Muscle layer of duodenum (tissue), 2 donors: ENCODE results near the gene MLF1.
"Not testable (repeated sequence)": the region's sequence is repeated elsewhere in the genome, so short reads cannot be mapped to it uniquely, and the experiment has no call there.

Source experiments
- H3K27ac ChIP-seq: one replicate; pipeline ENCODE4 v1.7.0; 2013; ENCODE audit warnings: mild to moderate bottlenecking, low read length
- H3K27me3 ChIP-seq: one replicate; pipeline ENCODE4 v1.7.0; 2013; ENCODE audit warnings: low read depth, mild to moderate bottlenecking, control low read depth, low read length
- H3K36me3 ChIP-seq, 2 donors: one replicate each; pipeline ENCODE4 v1.7.0; 2013; ENCODE audit warnings: low read length in 2 of 2, control low read depth in 1 of 2, mild to moderate bottlenecking in 1 of 2; ENCODE audit not compliant: insufficient read depth in 2 of 2, control insufficient read depth in 1 of 2
- H3K4me1 ChIP-seq, 2 donors: one replicate each; pipeline ENCODE4 v1.7.0; 2013; ENCODE audit warnings: low read length in 2 of 2, mild to moderate bottlenecking in 2 of 2, control low read depth in 1 of 2, moderate library complexity in 1 of 2; ENCODE audit not compliant: insufficient read depth in 2 of 2, control insufficient read depth in 1 of 2
- H3K4me3 ChIP-seq, 2 donors: one replicate each; pipeline ENCODE4 v1.7.0; 2013; ENCODE audit warnings: low read length in 2 of 2, low read depth in 1 of 2, mild to moderate bottlenecking in 1 of 2
- H3K9me3 ChIP-seq, 2 donors: one replicate each; pipeline ENCODE4 v1.7.0; 2013; ENCODE audit warnings: low read length in 2 of 2, control low read depth in 1 of 2, mild to moderate bottlenecking in 1 of 2; ENCODE audit not compliant: control insufficient read depth in 1 of 2
- donor health status: healthy.

Gene MLF1, protein sequence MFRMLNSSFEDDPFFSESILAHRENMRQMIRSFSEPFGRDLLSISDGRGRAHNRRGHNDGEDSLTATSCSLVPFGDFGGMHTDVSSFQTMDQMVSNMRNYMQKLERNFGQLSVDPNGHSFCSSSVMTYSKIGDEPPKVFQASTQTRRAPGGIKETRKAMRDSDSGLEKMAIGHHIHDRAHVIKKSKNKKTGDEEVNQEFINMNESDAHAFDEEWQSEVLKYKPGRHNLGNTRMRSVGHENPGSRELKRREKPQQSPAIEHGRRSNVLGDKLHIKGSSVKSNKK

GRCh38 chr3:158570999-158571702 is at the start of gene MLF1:
Gene MLF1 (plus strand): TSS chr3:158571194. CDS start chr3:158571301, 107 bp downstream.
- Histone ChIP-seq H3K4me1 (peaks cover 0 to 7% of the 10 kb centered on the region in 2 donors), H3K36me3 (no peaks in the 10 kb centered on the region), H3K27me3 (no peaks in the 10 kb centered on the region), H3K27ac (peak within 1 kb of the TSS; percentile 70), H3K9me3 (no peaks in the 10 kb centered on the region), H3K4me3 (peak within 1 kb of the TSS; percentile 78 to 89)

GRCh38 chr3:158522221-158523136 is 48.5 kb upstream of the MLF1 start:
- no peaks in the 10 kb centered on the region for H3K9me3 ChIP-seq
- H3K4me1 ChIP-seq = no peaks in the 10 kb centered on the region
- H3K36me3 ChIP-seq = no peaks in the 10 kb centered on the region
- H3K27me3 ChIP-seq = no peaks in the 10 kb centered on the region
- H3K27ac ChIP-seq = no peak overlapping the region
- no peak overlapping the region for H3K4me3 ChIP-seq

DNA sequence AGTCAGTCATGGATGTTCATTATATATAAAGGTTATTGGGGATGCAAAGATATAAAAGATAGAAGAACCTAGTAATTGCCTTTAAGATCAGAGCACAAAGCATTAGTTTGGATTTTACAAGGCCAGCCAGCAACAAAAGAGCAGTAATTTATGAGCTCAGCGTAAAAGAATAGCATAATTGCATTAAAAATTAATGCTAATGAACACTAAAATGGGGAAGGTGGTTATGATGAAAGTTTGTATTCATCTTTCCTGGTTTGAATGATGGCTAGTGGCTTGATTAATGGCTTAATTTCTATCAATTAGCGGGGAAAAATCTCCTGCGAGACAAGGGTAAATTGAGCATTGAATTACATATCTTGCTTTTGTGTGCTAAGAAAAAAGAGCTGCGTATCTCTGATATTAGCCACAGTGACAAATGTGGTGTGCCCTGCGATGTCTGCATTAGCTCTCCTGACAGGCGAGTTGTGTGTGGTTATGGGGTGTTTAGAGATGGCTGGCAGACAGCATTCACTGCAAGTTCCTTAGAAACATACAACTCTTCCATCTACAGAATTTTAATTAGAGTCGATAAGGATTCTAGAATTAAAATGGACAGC is 42.8 kb upstream of the MLF1 start:
- no peak overlapping the region for H3K4me3 ChIP-seq
- no peak overlapping the region for H3K27ac ChIP-seq
- H3K36me3 ChIP-seq = no peaks in the 10 kb centered on the region
- no peaks in the 10 kb centered on the region for H3K27me3 ChIP-seq
- H3K9me3 ChIP-seq = no peaks in the 10 kb centered on the region
- H3K4me1 ChIP-seq = no peaks in the 10 kb centered on the region

- no peak overlapping the region for H3K27ac ChIP-seq
- no peaks in the 10 kb centered on the region for H3K36me3 ChIP-seq
- H3K4me1 ChIP-seq = no peaks in the 10 kb centered on the region
- H3K4me3 ChIP-seq = no peak overlapping the region
- no peaks in the 10 kb centered on the region for H3K27me3 ChIP-seq
- H3K9me3 ChIP-seq = no peaks in the 10 kb centered on the region
Measured at GRCh38 chr3:158531334-158531733, 39.7 kb upstream of the MLF1 start.

DNA sequence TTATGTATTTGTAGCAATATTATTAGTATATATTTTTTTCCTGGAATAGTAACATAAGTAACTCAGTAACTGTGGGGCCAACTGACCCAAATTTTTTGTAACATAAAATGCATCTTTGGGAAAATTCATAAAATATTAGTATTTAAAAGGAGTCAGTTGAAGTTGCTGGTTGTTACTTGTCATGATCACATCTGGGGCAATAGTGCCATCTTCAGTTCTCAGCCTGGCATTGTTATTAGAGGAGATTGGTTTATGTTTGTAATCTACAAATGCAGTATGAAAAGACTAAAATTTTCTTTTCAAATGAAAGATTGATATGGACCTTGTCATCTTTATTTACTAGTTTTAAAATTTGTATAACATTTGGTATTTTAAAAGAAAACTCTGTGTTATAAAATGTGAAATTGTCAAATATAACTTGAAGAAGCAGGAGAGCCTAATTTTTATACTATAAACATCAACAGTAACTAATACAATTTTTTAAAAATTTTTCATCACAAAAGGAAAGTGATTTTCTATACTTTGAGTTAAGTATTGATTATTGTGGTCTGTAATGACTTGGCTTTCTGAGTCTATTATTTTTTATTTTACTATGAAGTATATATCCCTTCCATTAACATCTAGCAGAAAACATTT is 38.8 kb upstream of the MLF1 start:
- Histone ChIP-seq H3K27ac (no peak overlapping the region), H3K27me3 (no peaks in the 10 kb centered on the region), H3K4me3 (no peak overlapping the region), H3K36me3 (no peaks in the 10 kb centered on the region), H3K9me3 (no peaks in the 10 kb centered on the region), H3K4me1 (no peaks in the 10 kb centered on the region)

- Histone ChIP-seq H3K9me3 (no peaks in the 10 kb centered on the region), H3K36me3 (no peaks in the 10 kb centered on the region), H3K27me3 (no peaks in the 10 kb centered on the region), H3K4me1 (no peaks in the 10 kb centered on the region), H3K27ac (no peak overlapping the region), H3K4me3 (no peak overlapping the region)
Measured at GRCh38 chr3:158535918-158536317, 35.1 kb upstream of the MLF1 start.

DNA sequence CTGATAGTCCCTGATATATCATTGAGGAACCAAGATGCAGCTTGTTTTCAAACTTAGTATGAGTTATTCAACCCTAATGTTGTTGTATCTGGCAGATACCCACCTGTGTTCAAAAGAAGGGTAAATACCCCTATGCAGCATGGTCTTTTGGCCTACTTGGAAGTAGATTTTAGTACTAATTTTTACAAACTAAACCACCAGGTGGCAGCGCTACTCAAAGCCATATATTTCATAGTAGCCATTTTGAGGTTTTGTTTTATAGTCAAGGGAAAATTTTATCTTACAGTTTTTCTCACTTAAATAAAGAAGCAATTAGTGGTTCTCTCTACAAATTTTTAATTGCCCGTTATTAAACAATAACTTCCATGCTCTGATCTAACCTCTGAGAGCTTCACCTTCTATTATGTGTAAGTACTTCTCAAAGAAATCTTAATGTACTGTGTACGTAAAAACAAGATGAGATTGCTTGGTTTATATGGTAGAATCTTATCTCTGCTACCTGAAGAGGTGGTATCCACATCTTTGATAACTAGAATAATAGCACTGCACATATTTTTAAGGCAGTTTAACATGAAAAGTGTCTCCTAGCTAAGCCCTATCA is 31.5 kb upstream of the MLF1 start:
- no peak overlapping the region for H3K27ac ChIP-seq
- H3K4me1 ChIP-seq = no peaks in the 10 kb centered on the region
- H3K9me3 ChIP-seq = no peaks in the 10 kb centered on the region
- no peaks in the 10 kb centered on the region for H3K36me3 ChIP-seq
- no peaks in the 10 kb centered on the region for H3K27me3 ChIP-seq
- H3K4me3 ChIP-seq = no peak overlapping the region

- no peaks in the 10 kb centered on the region for H3K27me3 ChIP-seq
- no peaks in the 10 kb centered on the region for H3K36me3 ChIP-seq
- no peaks in the 10 kb centered on the region for H3K4me1 ChIP-seq
- H3K9me3 ChIP-seq = no peaks in the 10 kb centered on the region
- H3K4me3 ChIP-seq = no peak overlapping the region
- H3K27ac ChIP-seq = no peak overlapping the region
Measured at GRCh38 chr3:158540066-158540465, 30.9 kb upstream of the MLF1 start.

GRCh38 chr3:158548691-158549090 is 22.3 kb upstream of the MLF1 start:
- Histone ChIP-seq H3K4me3 (no peak overlapping the region), H3K9me3 (peaks cover 0 to 6% of the 10 kb centered on the region in 2 donors)

DNA sequence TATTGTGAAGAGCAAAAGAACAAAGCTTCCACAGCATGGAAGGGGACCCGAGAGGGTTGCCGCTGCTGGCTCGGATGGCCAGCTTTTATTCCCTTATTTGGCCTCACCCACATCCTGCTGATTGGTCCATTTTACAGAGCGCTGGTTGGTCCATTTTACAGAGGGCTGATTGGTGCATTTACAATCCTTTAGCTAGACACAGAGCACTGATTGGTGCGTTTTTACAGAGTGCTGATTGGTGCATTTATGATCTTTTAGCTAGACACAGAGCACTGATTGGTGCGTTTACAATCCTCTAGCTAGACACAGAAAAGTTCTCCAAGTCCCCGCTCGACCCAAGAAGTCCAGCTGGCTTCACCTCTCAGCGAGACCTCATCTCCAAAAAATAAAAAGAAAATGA is 21.1 kb upstream of the MLF1 start:
- H3K36me3 ChIP-seq = peaks cover 0 to 14% of the 10 kb centered on the region in 2 donors
- H3K27ac ChIP-seq, H3K4me1 ChIP-seq, H3K27me3 ChIP-seq, H3K9me3 ChIP-seq, H3K4me3 ChIP-seq: not testable (repeated sequence)

More at GRCh38 chr3:158548691-158549090, 22.3 kb upstream of the MLF1 start:
- Histone ChIP-seq H3K27ac (no peak overlapping the region), H3K4me1 (no peaks in the 10 kb centered on the region), H3K27me3 (no peaks in the 10 kb centered on the region), H3K36me3 (peaks cover 0 to 14% of the 10 kb centered on the region in 2 donors)
